HFF-Myc (cell line): Measurements from ENCODE around the gene TICRR.

Source experiments
- DNase-seq: peaks from one replicate; pipeline ENCODE4 v3.0.0-alpha.2; 2011; ENCODE audit warnings: low read depth; ENCODE audit errors: extremely low read depth
- H3K4me3 ChIP-seq: replicated peaks from 2 replicates; pipeline ENCODE4 v1.5.1; 2011; ENCODE audit warnings: low read depth, mild to moderate bottlenecking, control low read depth, low read length
- TF ChIP-seq, protein P1 (sequence below): IDR thresholded peaks from 2 replicates; pipeline ENCODE4 v1.5.1; 2012; ENCODE audit warnings: mild to moderate bottlenecking, low read depth, low read length, control low read depth; ENCODE audit errors: missing control alignments

TICRR gene

DNA sequence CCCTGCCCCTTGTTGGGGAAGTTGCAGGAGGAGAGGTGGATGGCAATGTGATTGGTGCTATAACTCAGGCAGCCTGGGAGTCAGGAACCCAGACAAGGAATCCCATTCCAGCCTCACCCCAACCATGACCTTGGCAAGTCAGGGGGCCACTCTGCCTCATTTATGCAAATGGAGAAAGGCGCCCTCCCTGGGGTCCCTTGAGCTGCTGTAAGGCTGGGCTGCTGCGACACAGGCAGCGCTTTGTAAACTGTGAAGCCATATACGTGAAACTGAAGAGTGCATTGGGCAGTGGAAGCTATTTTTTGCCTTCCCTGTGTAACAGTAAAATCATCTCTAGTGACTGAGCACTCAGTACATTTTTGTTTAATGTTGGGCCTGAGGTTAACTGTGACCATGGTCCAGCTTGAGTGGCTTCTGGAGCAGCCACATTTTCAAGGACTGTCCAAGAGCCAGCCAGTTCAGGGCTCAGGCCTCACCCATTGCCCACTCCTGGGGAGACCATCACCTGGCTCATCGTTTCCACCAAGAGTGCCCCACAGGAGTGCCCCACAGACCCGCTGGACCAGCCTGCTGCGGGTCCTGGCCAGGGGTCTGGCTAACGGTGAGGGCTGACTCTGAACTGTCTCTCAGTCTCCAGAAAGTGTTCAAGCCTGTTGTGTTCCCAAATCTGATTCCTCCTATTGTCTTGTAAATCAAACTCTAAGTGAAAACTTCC is 52.1 kb downstream of the TICRR start:
- no peak overlapping the region for H3K4me3 ChIP-seq
- DNase-seq, result no peak
- TF ChIP-seq, protein P1, sequence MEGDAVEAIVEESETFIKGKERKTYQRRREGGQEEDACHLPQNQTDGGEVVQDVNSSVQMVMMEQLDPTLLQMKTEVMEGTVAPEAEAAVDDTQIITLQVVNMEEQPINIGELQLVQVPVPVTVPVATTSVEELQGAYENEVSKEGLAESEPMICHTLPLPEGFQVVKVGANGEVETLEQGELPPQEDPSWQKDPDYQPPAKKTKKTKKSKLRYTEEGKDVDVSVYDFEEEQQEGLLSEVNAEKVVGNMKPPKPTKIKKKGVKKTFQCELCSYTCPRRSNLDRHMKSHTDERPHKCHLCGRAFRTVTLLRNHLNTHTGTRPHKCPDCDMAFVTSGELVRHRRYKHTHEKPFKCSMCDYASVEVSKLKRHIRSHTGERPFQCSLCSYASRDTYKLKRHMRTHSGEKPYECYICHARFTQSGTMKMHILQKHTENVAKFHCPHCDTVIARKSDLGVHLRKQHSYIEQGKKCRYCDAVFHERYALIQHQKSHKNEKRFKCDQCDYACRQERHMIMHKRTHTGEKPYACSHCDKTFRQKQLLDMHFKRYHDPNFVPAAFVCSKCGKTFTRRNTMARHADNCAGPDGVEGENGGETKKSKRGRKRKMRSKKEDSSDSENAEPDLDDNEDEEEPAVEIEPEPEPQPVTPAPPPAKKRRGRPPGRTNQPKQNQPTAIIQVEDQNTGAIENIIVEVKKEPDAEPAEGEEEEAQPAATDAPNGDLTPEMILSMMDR, result no peak

DNA sequence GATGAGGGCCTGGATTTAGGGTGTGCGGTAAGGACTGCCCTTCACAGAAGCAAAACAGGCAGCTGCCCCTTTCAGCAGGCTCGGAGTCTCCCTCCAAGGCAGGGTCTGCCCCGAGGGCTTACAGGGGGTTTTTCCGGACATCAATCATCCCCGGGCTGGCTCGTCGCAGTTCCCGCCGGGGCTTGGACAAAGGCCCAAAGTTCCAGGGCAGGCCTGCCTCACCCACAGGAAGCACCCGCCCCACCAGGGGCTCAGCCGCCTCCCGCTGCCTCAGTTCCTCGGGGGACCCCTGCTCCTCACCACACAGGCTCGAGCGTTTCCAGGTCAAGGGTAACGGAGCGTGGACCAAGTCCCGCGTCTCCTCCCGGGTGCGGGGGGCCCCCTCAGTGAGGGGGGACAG is 53.0 kb downstream of the TICRR start:
- no peak for DNase-seq
- TF ChIP-seq, protein P1, result no peak

DNA sequence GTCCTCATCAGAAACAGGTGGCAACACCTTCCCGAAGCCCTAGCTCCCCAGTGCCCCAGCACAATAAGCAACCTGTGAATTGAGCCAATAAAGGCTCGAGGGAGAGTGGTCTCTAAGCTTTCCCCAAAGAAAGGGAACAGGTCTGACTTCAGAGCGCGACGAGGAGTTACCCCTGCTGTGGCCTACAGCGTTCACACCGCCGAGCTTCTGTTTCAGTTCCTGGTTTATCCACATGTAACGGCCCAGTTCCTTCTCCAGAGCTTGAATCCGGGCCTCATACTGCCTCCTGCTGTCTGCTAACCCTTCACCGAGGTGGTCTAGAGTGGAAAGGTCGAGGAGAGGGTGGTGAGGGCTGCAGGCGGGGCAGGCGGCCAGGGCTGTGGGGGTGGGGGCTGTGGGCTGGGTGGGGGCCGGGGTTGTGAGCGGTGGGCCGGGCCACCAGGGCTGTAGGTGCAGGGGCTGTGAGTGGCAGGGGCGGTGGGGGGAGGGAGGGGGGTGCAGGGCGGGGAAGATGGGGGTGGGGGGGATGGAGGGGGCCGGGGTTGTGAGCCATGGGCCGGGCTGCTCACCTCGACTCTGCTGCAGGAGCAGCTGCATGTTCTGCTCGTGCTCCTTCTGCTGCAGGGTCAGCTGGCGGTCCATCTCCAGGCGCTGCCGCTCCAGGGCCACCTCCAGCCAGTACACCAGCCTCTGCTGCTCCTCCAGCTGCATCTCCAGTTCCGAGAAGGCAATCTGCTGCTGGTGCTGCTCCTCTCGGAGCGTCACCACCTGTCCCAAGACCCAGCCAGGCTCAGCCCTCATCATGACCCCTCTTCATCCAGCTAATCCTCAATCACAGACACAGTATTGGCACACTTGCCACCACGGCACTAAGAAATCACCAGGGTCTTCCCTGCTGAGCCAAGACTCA is 53.8 kb downstream of the TICRR start:
- TF ChIP-seq, protein P1, result no peak
- DNase-seq, result no peak

More for the DNA sequence above, 53.0 kb downstream of the TICRR start:
- H3K4me3 ChIP-seq, result no peak overlapping the region

DNA sequence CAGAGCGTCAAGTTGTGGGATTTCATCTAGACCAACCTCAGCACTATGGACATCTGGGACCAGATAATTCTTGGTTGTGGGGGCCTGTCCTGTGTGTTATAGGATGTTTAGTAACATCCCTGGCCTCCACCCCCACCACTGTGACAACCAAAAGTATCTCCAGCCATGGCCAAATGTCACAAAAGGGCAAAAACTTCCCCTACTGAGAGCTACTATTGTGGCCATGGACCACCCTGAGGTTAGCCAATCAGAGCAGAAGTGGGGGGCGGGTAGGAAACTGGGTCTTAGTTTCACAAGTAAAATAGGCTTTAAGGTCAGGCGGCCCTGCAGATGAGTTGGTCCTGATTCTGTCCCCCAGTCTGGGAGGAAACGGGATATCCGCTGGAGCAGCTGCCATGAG is 54.6 kb downstream of the TICRR start:
- H3K4me3 ChIP-seq, result no peak overlapping the region
- DNase-seq, result no peak
- TF ChIP-seq, protein P1, result no peak

More for the DNA sequence above, 53.8 kb downstream of the TICRR start:
- H3K4me3 ChIP-seq, result no peak overlapping the region

DNA sequence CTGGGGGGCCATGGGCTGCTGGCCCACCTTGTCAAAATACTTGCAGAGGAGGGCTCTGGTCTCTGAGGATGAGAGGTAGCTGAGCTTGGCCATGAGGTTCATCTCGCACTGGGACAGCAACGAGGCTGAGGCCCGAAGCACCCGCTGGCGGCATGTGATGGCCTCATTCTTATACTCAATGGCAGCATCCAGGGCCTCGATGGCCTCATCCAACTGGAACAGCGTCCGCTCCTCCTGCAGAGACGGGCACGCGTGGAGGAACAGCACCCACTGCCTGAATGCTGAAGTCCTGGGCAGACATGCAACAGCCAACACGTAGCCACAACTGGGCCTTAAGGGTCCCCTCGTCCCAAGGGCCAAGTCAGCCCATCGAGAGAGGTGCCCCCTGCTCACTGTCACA is 55.0 kb downstream of the TICRR start:
- H3K4me3 ChIP-seq, result no peak overlapping the region
- no peak for DNase-seq
- TF ChIP-seq, protein P1, result no peak

DNA sequence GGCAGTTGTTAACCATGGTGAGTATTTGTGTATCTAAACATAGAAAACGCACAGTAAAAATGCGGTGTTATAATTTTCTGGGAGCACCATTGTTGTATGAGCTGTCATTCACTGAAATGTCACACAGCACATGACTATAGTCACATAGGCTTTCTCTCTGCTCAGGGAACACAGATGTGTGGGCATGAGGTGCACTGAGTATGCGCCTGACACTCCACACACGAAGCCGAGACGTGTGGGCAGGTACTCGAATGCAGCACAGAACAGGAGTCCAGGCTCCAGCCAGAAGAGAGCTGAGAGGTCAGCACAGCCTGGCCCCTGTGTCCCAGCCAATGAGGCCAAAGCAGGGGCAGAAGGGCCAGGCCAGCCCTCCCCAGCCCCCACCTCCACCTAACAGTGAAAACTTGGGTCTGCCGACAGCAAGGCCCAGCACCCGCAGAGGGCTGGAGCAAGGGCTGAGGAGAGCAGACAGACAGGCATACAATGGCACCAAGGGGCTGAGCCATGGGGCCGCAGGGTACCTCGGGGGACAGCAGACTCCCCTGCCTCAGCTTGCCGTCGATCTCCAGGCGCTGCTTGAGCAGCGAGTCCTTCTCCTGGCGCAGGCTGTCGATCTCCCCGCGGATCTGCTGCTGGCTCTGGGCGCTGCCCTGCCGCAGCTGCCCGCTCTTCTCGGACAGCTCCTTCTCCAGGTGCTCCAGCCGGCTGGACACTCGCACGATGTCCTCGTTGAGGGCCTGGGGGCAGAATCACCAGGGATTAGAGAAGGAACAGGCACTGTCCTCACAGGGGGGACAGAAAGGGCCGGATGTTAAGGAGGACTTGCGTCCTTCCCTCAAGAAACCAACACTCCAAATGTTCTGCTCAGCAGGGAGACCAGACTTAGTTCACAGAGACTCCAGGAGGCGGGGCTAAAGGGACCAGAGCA is 56.0 kb downstream of the TICRR start:
- no peak overlapping the region for H3K4me3 ChIP-seq

More for the DNA sequence above, 56.0 kb downstream of the TICRR start:
- TF ChIP-seq, protein P1, result no peak
- DNase-seq, result no peak
